Smooth muscle cell of the brain vasculature (primary cell): ENCODE results near the gene DUSP1.
"Not testable (repeated sequence)": the region's sequence is repeated elsewhere in the genome, so short reads cannot be mapped to it uniquely, and the experiment has no call there.

Experiments used
- DNase-seq: peaks from one replicate; pipeline ENCODE4 v3.0.0-alpha.2; 2012; ENCODE audit warnings: low read depth, low spot score

Gene DUSP1, protein sequence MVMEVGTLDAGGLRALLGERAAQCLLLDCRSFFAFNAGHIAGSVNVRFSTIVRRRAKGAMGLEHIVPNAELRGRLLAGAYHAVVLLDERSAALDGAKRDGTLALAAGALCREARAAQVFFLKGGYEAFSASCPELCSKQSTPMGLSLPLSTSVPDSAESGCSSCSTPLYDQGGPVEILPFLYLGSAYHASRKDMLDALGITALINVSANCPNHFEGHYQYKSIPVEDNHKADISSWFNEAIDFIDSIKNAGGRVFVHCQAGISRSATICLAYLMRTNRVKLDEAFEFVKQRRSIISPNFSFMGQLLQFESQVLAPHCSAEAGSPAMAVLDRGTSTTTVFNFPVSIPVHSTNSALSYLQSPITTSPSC

DNA sequence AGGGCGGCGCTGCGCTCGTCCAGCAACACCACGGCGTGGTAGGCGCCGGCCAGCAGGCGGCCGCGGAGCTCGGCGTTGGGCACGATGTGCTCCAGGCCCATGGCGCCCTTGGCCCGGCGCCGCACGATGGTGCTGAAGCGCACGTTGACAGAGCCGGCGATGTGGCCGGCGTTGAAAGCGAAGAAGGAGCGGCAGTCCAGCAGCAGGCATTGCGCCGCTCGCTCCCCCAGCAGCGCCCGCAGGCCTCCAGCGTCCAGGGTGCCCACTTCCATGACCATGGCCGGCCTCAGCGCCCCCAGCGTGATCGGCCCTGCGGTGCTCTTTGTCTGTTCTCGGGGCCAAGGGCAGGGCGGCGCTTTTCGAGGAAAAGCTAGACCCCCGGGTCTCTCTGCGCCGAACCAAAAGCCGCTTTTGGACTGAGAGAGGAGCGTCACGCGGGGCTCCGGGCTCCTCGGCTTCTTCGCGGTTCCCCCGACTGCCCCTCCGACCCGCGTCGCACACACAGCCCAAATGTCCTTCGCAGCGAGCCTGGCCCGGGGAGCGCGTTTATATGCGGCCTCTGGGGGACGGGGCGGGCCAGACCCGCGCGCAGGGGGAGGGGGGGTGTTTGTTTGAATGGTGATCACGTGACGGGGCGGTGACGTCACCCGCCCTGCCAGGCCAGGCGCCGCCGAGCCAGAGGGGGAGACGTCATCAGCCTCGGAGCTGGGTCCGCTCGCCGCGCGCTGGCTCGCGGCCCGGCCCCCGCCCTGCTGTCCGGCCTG is at the start of gene DUSP1:
Gene DUSP1, minus strand, starts transcription at position 521 of the 764 bp plus-strand sequence. Its CDS starts 243 bp downstream, at position 278.
- DNase-seq: peak; percentile 91

DNA sequence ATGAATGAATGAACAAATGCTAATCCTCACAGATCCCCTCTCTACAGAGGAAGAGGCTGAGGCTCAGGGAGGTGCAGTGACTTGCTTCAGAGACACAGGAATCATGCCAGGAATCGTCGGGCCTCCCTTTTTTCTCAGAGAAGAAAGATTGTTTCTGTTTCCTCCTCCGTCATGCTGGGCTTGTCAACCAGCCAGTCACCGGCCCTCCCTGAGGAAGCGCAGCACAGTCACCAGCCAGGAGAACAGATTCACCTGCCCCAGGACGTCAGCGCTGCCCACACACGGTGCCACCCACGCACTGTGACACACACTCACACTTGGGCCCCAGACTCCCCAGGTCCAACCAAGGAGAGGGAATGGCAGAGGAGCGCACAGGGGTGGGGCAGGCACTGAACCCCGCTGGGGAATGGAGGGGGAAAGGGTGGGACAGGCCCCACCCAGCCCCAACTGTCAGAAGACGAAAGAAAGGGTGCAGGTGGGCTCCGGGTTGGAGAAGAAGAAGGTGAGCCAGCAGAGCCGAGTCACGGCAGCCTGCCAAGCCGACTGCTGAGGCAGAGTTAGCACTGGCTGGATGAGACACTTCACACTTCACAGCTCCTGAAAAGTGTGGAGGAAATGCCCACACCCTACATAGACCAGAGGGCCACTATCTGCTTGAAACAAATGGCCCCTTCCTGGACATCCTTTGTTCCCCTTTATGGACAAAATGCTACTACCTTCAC is 49.2 kb upstream of the DUSP1 start:
- no peak for DNase-seq

DNA sequence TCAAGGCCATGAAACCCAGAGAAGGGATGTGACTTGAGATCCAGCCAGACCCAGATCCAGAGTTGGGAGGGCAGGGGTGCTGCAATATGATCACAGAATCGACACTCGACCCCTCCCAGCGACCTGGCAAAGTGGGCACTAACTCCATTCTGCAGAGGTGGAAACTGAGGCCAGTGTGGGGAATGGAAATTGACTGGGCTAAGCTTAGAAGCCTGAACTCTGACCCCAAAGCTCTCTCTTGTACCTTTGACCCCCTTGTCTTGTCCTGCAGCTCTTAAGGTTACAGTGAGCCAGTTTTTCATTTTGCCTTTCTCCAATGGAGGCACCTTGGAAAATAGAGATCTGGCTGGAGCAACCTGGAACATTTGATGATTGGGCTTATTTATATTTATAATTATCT is 48.6 kb upstream of the DUSP1 start:
- DNase-seq: no peak

DNA sequence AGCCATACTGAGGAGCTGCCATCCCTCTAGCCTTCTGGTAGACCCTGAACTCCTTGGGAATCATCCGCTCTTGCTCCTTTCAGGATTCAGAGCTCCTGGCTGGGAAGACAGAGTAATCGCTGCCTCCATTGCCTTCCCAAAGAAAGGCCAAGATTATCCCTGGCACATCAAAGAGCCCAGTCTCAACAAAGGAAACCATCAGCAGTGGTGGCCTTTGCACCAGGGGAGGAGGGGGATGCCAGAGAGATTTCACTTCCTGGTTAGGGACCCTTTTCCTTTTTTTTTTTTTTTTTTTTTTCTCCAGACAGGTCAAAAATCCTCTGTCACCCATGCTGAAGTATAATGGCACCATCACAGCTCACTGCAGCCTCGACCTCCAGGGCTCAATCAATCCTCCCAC is 47.1 kb upstream of the DUSP1 start:
- no peak for DNase-seq

DNA sequence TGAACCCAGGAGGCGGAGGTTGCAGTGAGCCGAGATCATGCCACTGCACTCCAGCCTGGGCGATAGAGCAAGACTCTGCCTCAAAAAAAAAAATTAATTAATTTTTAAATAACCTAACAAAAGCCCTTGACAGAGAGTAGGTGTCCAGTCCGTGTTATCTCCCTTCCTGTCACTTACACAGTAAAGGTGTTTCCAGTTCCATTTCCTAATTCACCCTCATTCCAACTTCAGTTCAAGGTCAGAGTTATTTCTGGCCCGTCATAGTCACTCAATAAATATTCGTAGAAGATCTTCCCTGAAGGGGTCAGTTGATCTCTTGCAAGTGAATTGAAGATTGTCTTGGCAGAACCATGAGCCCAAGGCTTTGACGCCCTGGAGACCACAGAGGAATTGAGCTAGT is 46.7 kb upstream of the DUSP1 start:
- no peak for DNase-seq

DNA sequence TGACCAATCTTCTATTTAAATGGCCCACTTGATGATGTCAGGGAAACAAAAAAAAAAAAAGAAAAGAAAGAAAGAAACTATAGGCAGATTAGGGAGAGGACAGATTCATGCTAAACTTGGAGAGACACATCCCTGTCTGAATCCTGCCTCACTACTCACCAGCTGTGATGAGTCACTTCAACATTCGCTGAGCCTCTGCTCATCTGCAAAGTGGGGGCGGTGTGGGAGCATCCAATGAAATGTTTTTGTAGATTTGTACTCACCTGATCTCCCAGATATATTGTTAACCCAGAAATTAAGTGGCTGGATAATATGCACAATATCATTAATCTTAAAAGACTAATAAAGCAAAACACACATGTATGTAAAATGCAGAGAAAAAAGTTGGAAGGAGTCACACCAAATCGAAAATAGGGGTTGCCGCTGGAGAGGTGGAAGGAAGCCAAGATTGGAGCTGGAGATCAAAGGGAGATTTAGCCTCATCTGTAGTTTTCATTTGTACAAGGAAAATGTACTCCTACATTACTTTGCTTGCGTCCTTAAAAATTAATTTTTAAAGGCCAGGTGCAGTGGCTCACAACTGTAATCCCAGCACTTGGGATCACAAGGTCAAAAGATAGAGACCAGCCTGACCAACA is 46.0 kb upstream of the DUSP1 start:
- DNase-seq: no peak

DNA sequence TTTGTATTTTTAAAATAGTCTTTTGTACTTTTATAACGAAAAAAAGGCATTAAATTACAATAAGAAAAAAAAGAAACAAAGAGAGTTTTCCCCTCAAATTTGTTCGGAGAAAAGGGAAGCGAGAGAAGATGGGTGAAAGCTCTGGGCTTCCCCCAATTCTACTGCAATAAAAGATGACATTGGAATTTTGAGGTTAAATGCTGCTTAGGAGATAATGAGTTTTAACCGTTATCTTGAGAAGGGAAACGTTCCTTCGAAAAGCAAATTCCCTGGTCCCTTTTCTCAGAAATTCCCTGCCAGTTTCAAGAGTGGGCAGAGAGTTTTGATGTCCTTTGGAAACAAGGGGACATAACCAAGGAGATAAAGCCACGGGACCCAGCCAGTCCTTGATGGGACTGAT is 44.6 kb upstream of the DUSP1 start:
- DNase-seq: no peak

DNA sequence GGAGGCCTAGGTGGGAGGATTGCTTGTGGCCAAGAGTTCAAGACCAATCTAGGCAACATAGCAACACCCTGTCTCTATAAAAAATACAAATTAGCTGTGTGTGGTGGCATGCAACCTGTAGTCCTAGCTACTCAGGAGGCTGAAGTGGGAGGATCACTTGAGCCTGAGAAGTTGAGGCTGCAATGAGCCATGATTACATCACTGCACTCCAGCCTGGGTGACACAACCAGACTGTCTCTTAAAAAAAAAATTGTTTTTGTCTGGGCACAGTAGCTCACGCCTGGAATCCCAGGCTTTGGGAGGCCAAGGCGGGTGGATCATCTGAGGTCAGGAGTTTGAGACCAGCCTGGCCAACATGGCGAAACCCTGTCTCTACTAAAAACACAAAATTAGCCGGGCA is 40.0 kb upstream of the DUSP1 start:
- not testable (repeated sequence) for DNase-seq

DNA sequence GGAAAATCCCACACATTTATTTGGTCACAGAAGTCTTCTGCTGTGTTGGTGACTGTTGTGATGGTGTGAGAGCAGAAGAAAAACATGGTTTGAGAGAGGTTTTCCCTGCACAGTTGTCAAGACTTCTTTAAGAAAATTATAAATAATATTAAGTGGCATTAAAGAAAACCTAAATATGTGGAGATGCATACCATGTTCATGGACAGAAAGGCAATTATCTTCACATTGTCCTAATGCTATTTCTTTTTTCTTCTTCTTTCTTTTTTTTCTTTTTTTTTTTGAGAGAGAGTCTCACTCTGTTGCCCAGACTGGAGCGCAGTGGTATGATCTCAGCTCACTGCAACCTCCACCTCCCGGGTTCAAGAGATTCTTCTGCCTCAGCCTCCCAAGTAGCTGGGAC is 38.8 kb upstream of the DUSP1 start:
- no peak for DNase-seq

DNA sequence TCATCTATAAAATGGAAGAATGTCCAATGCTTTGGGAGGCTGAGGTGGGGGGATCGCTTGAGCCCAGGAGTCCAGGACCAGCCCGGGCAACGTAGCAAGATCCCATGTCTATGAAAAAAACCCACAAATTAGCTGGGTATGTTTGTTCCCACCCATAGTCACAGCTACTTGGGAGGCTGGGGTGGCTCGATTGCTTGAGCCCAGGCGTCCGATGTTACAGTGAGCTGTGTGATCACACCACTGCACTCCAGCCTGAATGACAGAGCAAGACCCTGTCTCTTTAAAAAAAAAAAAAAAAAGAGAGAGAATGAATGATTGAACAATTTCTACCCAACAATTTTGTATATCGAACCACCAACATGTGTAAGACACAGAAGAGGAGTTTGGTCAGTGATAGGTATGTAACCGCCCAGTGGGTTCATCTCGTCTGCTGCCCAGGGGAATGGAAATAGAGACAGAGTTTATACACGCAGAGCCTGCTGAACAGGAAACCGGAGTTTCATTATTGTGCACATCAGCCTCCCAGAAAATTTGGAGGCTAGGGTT is 36.8 kb upstream of the DUSP1 start:
- no peak for DNase-seq

DNA sequence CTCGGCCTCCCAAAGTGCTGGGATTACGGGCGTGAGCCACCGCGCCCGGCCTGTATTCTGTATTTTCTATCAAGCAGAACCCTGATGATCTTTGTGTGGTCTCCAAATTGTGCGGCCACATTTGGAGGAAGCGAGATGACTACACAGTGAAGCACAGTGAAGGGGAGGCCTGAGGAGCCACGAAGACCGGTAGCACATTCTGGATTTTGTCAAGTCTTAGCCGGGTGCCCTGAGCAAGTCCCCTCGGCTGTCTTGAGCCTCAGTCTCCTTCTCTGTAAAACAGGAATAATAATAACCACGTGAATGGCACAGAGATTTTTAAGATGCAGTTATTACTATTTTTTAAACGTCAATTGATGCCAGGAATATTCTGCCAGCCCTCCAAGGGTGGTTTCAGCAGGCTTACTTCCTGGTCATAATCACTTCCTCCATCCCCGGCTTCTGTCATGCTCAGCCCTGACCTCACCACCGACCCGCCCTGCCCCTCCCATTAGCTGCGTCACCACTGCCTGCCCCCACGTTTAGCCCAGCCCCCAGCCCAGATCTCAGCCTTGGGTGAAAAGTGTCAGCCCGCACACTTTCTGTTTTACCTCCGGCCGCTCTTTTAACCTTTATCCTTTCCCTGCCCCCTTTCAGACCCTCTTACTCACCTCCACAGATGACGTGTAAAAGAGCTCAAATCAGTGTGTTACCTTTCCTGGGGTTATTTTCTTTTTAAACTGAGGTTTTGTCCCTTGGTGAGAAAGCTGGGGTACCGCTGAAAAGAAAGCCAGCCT is 36.1 kb upstream of the DUSP1 start:
- DNase-seq: no peak

DNA sequence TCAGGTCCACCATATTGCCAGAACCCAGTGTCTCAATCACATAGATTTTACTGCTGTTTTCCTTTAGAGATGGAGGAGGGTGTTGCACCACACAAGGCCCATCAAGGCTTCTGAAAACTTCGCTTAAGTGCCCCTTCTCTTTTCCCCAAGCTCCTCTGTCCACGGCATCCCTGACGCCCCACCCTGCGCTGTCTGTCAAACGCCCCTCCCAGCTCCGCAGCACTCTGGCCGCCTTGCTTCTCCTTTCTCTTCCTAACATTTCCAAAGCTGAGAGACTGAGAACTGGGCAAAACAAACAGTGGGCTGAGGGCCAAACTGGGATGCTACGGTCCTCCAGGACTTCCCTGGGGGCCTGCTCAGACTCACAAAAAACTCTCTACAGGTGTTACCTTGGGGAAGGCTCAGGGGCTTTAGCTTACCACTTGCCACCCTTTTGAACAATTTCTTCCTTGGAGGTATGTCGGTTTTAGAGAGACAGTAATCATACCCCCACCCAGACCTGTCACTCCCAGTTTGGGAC is 34.8 kb upstream of the DUSP1 start:
- DNase-seq: no peak

DNA sequence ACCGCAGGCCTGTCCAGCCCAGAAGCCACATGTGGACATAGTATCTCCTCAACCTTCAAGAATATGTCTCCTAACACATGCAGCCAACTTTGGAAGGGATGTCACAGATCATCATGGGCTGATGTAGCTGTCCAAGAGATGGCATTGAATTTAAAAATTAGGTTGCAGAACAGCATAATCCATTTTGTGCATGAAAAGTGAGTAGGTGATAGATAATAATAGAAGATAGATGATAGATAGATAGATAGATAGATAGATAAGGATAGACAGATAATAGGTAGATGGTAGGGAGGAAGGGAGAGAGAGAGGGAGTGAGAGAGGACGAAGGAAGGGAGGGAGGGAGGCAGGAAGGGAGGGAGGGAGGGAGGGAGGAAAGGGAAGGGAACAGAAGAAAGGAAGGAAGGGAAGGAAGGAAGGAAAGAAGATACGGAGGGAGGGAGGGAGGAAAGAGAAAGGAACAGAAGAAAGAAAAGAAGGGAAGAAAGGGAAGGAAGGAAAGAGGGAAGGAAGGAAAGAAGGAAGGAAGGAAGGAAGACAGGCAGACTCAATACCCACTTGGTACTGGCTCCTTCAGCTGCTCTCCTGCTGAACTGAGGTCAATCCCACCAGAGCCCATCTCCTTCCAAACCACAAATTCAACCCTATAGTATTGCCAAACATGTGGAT is 34.2 kb upstream of the DUSP1 start:
- DNase-seq: no peak

DNA sequence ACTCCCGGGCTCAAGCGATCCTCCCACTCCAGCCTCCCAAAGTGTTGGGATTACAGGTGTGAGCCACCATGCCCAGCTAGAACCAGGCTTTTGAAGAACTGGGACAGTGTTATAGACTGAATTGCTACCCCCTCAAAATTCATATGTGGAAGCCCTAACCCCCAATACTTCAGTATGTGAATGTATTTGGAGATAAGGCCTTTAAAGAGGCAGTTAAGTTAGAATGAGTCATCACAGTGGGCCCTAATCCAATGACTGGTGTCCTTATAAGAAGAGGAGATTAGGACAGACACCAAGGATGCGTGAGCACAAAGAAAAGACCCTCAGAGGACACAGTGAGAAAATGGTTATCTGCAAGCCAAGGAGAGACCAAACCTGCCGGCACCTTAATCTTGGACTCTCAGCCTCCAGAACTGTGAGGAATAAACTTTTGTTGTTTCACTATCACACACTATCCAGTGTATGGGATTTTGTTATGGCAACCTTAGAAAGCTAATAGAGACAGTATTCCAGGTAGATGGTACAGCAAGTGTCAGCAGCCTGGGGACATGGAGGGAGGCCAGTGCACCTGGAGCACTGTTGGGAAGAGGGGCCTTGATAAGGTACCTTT is 31.7 kb upstream of the DUSP1 start:
- DNase-seq: no peak

DNA sequence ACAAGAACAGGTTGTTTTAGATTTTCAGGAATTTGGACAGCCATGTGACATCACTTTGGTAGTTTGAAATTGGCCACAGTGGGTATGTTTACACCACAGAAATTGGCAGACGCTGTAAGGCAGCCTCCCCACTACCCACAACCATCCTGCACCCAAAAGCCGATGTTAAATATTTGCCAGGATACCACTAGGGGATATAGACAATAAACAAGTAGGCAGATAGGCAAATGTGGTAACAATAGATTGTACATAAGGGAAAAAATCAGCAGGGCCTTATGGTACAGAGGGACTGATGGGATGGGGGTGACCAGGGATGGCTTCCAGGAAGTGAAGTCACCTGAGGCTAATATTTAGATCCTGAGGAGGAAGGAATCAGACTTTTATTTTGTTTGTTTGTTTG is 31.1 kb upstream of the DUSP1 start:
- no peak for DNase-seq

DNA sequence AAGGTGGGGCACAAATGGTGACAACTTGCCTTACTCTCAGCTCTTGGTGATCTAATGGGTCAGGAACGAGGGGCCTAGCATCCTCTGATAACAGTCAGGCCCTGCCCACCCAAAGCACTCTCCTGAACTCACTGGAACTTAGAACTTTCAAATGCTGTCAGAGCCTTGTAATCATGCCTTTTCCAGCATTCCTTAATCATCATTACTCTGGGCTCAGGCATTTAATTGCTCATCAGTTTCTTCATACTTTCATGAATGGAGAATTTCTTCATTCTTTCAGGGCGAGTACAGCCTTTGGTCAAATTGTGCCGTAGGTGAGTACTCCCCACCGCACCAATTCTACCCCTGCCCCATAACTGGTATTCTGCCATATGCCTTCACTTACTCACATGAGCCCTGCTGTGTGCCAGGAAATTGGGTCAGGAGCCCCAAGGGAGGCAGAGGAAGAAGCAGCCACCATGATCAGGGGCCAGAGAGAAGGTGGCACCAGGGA is 30.2 kb upstream of the DUSP1 start:
- no peak for DNase-seq

DNA sequence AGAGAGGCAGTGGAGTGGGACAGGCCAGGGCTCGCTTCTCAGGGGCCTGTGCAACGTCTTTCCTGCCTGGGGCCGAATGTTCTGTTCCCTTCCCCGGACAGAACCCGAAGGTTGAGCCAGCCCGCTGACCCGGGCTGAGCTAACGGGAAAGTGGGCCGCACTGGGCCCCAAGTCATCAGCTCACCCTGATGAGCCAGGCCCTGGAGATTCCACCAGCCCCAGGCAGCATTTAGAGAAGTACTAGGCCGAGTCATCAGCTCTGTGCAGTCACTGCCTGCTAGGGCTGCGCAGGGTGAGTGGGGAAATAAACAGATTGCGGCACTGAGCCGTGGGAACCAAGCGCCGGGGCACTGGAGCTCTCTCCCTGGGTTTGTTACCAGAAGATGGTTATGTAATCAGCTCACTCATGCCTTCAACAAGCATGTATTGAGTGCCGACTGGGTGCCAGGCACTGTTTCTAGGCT is 29.1 kb upstream of the DUSP1 start:
- no peak for DNase-seq

DNA sequence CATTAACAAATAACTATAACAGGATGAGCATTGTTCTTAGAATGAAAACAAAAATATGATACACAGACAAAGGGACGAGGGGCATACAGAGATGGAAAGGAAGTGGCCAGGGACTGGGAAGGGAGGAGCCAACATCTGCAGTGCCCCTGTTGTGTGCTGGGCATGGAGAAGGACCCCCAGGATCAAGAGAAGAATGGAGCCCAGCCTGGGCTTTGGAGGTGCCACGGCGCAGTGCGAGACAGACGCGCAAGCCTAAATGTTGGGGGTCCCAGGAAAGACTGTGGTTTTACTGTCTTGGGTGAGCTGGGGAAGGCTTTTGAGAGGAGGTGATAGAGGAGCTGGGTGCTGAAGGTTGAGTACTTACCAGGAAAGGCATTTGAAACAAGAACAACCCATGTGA is 28.4 kb upstream of the DUSP1 start:
- no peak for DNase-seq

DNA sequence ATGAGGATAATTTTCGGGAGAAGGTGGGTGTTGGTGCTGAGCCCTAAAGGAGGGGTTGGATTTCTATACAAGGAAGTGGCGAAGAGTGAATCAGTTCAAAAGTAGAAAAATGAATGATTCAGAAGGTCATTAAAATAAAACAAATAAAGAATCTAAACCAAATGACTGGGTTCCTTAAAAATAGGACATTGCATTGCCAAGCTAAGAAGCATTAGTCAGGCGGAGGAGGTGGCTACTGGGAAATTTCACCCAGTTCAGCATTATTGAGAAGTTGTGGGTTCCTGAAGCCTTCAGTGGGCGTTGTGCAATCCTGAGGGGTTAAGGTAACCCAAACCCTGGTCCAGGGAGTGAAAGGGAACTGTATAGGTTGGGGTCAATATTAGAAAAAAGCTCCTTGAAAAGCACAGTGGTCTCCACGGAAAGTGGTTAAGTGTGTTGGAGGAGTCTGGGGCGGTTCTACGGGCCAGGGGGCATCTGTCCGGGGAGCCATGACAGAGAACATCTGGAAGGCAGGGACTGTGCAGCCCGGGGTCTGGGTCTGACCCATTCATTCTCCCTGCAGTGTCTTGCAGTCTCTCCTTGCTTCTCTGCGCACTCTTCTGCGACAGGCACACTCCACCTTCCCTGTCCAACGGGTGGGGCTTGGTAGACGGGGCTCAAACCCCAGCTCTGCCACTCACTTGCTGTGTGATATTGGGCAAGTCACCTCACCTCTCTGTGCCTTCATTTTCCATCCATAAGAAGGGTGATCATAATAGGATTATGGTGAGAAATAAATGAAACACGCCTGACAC is 27.6 kb upstream of the DUSP1 start:
- DNase-seq: no peak
